Activated T-helper 2 cell treated with anti-CD3 and anti-CD28 coated beads, Interferon-gamma antibody, Interleukin-2, Interleukin-4, amounts not matched to agents 10 μg/mL and 5 μg/mL and 100 μg/mL, durations not matched to agents 14 hours and 24 hours and 36 hours (primary cell): ENCODE data around the gene TRRAP. TPM values are rescaled to one million over a fixed set of nuclear protein-coding genes. Genes with fewer than 3 reads are reported as not detected.

ENCODE experiments used
- DNase-seq: peaks from one replicate; pipeline ENCODE4 v3.0.0; 2021; ENCODE audit warnings: low spot score
- H3K27ac Mint-ChIP-seq: one replicate; pipeline ENCODE4 v1.8.0; 2021; ENCODE audit warnings: mixed read lengths
- H3K27me3 Mint-ChIP-seq: one replicate; pipeline ENCODE4 v1.8.0; 2021; ENCODE audit warnings: low read depth, mixed read lengths
- H3K36me3 Mint-ChIP-seq: one replicate; pipeline ENCODE4 v1.8.0; 2021; ENCODE audit warnings: low read depth, mixed read lengths
- H3K4me1 Mint-ChIP-seq: one replicate; pipeline ENCODE4 v1.8.0; 2021; ENCODE audit warnings: low read depth, mixed read lengths
- H3K4me3 Mint-ChIP-seq: one replicate; pipeline ENCODE4 v1.8.0; 2021; ENCODE audit warnings: low read depth, mild to moderate bottlenecking, moderate library complexity, mixed read lengths
- H3K9me3 Mint-ChIP-seq: one replicate; pipeline ENCODE4 v1.8.0; 2021; ENCODE audit warnings: mixed read lengths
- intact Hi-C: fragments of 100-400 bp; cut with micrococcal nuclease; formaldehyde crosslinking; loops from one replicate; pipeline ENCODE4 v1.15.1; 2023
- total RNA-seq: library from RNA; stranded (reverse); gene quantifications from 2 replicates; pipeline ENCODE4 v1.2.3, GENCODE V29; 2022

The TRRAP gene
- total RNA-seq, 1 donor from 2014 or later: 58.6 TPM

- no peak overlapping the region for H3K4me3 Mint-ChIP-seq
- no peak for DNase-seq
- intact Hi-C loops: no loop called here
- no peaks in the 10 kb centered on the region for H3K9me3 Mint-ChIP-seq
- peaks cover 11% of the 10 kb centered on the region for H3K4me1 Mint-ChIP-seq
- no peak overlapping the region for H3K27ac Mint-ChIP-seq
- no peaks in the 10 kb centered on the region for H3K27me3 Mint-ChIP-seq
- peaks cover 50% of the 10 kb centered on the region for H3K36me3 Mint-ChIP-seq
Observed at GRCh38 chr7:98884416-98884815, 6.1 kb downstream of the TRRAP start.

- peaks cover 44% of the 10 kb centered on the region for H3K36me3 Mint-ChIP-seq
- no peak overlapping the region for H3K4me3 Mint-ChIP-seq
- H3K9me3 Mint-ChIP-seq: no peaks in the 10 kb centered on the region
- no peak overlapping the region for H3K27ac Mint-ChIP-seq
- intact Hi-C loops: no loop called here
- peaks cover under 1% of the 10 kb centered on the region for H3K4me1 Mint-ChIP-seq
- DNase-seq: no peak
- H3K27me3 Mint-ChIP-seq: no peaks in the 10 kb centered on the region
Observed at GRCh38 chr7:98887038-98887437, 8.7 kb downstream of the TRRAP start.

- Mint-ChIP-seq H3K36me3 (peaks cover 60% of the 10 kb centered on the region), H3K4me3 (no peak overlapping the region), H3K27me3 (no peaks in the 10 kb centered on the region), H3K4me1 (no peaks in the 10 kb centered on the region), H3K27ac (no peak overlapping the region), H3K9me3 (no peaks in the 10 kb centered on the region)
- no peak for DNase-seq
- intact Hi-C loops: no loop called here
Observed at GRCh38 chr7:98892609-98893008, 14.3 kb downstream of the TRRAP start.

GRCh38 chr7:98899816-98900215, 21.5 kb downstream of the TRRAP start:
- no peak overlapping the region for H3K4me3 Mint-ChIP-seq
- H3K36me3 Mint-ChIP-seq: peaks cover 77% of the 10 kb centered on the region
- intact Hi-C loops: no loop called here
- no peak for DNase-seq
- H3K4me1 Mint-ChIP-seq: no peaks in the 10 kb centered on the region
- no peak overlapping the region for H3K27ac Mint-ChIP-seq
- H3K27me3 Mint-ChIP-seq: no peaks in the 10 kb centered on the region
- no peaks in the 10 kb centered on the region for H3K9me3 Mint-ChIP-seq

- H3K4me3 Mint-ChIP-seq: no peak overlapping the region
- no peak for DNase-seq
- H3K27ac Mint-ChIP-seq: no peak overlapping the region
- no peaks in the 10 kb centered on the region for H3K27me3 Mint-ChIP-seq
- intact Hi-C loops: no loop called here
- peaks cover 82% of the 10 kb centered on the region for H3K36me3 Mint-ChIP-seq
- H3K4me1 Mint-ChIP-seq: no peaks in the 10 kb centered on the region
- H3K9me3 Mint-ChIP-seq: no peaks in the 10 kb centered on the region
Observed at GRCh38 chr7:98900815-98901214, 22.5 kb downstream of the TRRAP start.

GRCh38 chr7:98902523-98902922, 24.2 kb downstream of the TRRAP start:
- no peak overlapping the region for H3K4me3 Mint-ChIP-seq
- H3K27me3 Mint-ChIP-seq: no peaks in the 10 kb centered on the region
- DNase-seq: no peak
- H3K27ac Mint-ChIP-seq: no peak overlapping the region
- intact Hi-C loops: no loop called here
- no peaks in the 10 kb centered on the region for H3K4me1 Mint-ChIP-seq
- peaks cover 75% of the 10 kb centered on the region for H3K36me3 Mint-ChIP-seq
- no peaks in the 10 kb centered on the region for H3K9me3 Mint-ChIP-seq

- Mint-ChIP-seq H3K9me3 (no peaks in the 10 kb centered on the region), H3K27ac (no peak overlapping the region), H3K4me1 (no peaks in the 10 kb centered on the region), H3K27me3 (no peaks in the 10 kb centered on the region), H3K4me3 (no peak overlapping the region), H3K36me3 (peaks cover 76% of the 10 kb centered on the region)
- DNase-seq: no peak
- intact Hi-C loops: no loop called here
Observed at GRCh38 chr7:98903246-98903645, 24.9 kb downstream of the TRRAP start.

GRCh38 chr7:98907570-98907969, 29.2 kb downstream of the TRRAP start:
- H3K36me3 Mint-ChIP-seq: peaks cover 78% of the 10 kb centered on the region
- H3K9me3 Mint-ChIP-seq: no peaks in the 10 kb centered on the region
- intact Hi-C loops: no loop called here
- H3K27me3 Mint-ChIP-seq: no peaks in the 10 kb centered on the region
- no peak overlapping the region for H3K27ac Mint-ChIP-seq
- DNase-seq: no peak
- no peak overlapping the region for H3K4me3 Mint-ChIP-seq
- H3K4me1 Mint-ChIP-seq: no peaks in the 10 kb centered on the region

- intact Hi-C loops: no loop called here
- Mint-ChIP-seq H3K27ac (no peak overlapping the region), H3K27me3 (no peaks in the 10 kb centered on the region), H3K4me1 (no peaks in the 10 kb centered on the region), H3K9me3 (no peaks in the 10 kb centered on the region), H3K4me3 (no peak overlapping the region), H3K36me3 (peaks cover 81% of the 10 kb centered on the region)
- no peak for DNase-seq
Observed at GRCh38 chr7:98908585-98908984, 30.3 kb downstream of the TRRAP start.

- Mint-ChIP-seq H3K9me3 (no peaks in the 10 kb centered on the region), H3K4me1 (no peaks in the 10 kb centered on the region), H3K27me3 (no peaks in the 10 kb centered on the region), H3K36me3 (peaks cover 77% of the 10 kb centered on the region), H3K4me3 (no peak overlapping the region), H3K27ac (no peak overlapping the region)
- DNase-seq: no peak
- intact Hi-C loops: no loop called here
Observed at GRCh38 chr7:98909487-98909886, 31.2 kb downstream of the TRRAP start.

- Mint-ChIP-seq H3K9me3 (no peaks in the 10 kb centered on the region), H3K4me3 (no peak overlapping the region), H3K27ac (no peak overlapping the region), H3K4me1 (no peaks in the 10 kb centered on the region), H3K36me3 (peaks cover 68% of the 10 kb centered on the region), H3K27me3 (no peaks in the 10 kb centered on the region)
- intact Hi-C loops: no loop called here
- DNase-seq: no peak
Observed at GRCh38 chr7:98910427-98910826, 32.1 kb downstream of the TRRAP start.

GRCh38 chr7:98911916-98912315, 33.6 kb downstream of the TRRAP start:
- H3K27ac Mint-ChIP-seq: no peak overlapping the region

GRCh38 chr7:98913026-98913425, 34.7 kb downstream of the TRRAP start:
- intact Hi-C loops: no loop called here
- H3K36me3 Mint-ChIP-seq: peaks cover 76% of the 10 kb centered on the region
- no peak overlapping the region for H3K27ac Mint-ChIP-seq

More at GRCh38 chr7:98911916-98912315, 33.6 kb downstream of the TRRAP start:
- no peaks in the 10 kb centered on the region for H3K4me1 Mint-ChIP-seq
- H3K27me3 Mint-ChIP-seq: no peaks in the 10 kb centered on the region
- no peaks in the 10 kb centered on the region for H3K9me3 Mint-ChIP-seq
- H3K4me3 Mint-ChIP-seq: no peak overlapping the region
- intact Hi-C loops: no loop called here
- DNase-seq: no peak
- H3K36me3 Mint-ChIP-seq: peaks cover 73% of the 10 kb centered on the region

GRCh38 chr7:98913612-98914011, 35.3 kb downstream of the TRRAP start:
- H3K4me3 Mint-ChIP-seq: no peak overlapping the region
- H3K9me3 Mint-ChIP-seq: no peaks in the 10 kb centered on the region
- intact Hi-C loops: no loop called here
- DNase-seq: no peak
- H3K36me3 Mint-ChIP-seq: peaks cover 76% of the 10 kb centered on the region
- H3K27me3 Mint-ChIP-seq: no peaks in the 10 kb centered on the region
- H3K4me1 Mint-ChIP-seq: no peaks in the 10 kb centered on the region
- H3K27ac Mint-ChIP-seq: no peak overlapping the region

More at GRCh38 chr7:98913026-98913425, 34.7 kb downstream of the TRRAP start:
- no peak overlapping the region for H3K4me3 Mint-ChIP-seq
- H3K27me3 Mint-ChIP-seq: no peaks in the 10 kb centered on the region
- no peak for DNase-seq
- H3K9me3 Mint-ChIP-seq: no peaks in the 10 kb centered on the region
- no peaks in the 10 kb centered on the region for H3K4me1 Mint-ChIP-seq
